PFSK-1 (cell line): ENCODE results near the gene TIMM10.
A peak's percentile ranks its signal among the peaks of the same experiment; 100 is the strongest.

Experiments
- FOXP2 ChIP-seq: optimal IDR thresholded peaks from 2 replicates; pipeline ENCODE3; 2011; ENCODE audit warnings: borderline replicate concordance, control low read depth, inconsistent platforms; ENCODE audit not compliant: insufficient read depth; ENCODE audit errors: extremely low read length, extremely low read depth
- POLR2AphosphoS5 ChIP-seq: IDR thresholded peaks from 2 replicates; pipeline ENCODE4 v1.6.1; 2012; ENCODE audit warnings: low read depth, mild to moderate bottlenecking, control low read depth, low read length, moderate library complexity
- SIN3A ChIP-seq: IDR thresholded peaks from 2 replicates; pipeline ENCODE4 v1.6.1; 2012; ENCODE audit warnings: mild to moderate bottlenecking, low read length, moderate library complexity, borderline replicate concordance; ENCODE audit not compliant: insufficient read depth
- TAF1 ChIP-seq: IDR thresholded peaks from 2 replicates; pipeline ENCODE4 v1.6.1; 2012; ENCODE audit warnings: low read length, control low read depth, borderline replicate concordance; ENCODE audit not compliant: insufficient read depth
- TF ChIP-seq, protein P1 (sequence below), 2 experiments: IDR thresholded peaks; 2 replicates each; pipeline versions ENCODE4 v1.6.1 to v1.8.0; 2011 to 2012; ENCODE audit warnings: low read depth in 2 of 2, low read length in 2 of 2, control low read depth in 1 of 2, inconsistent platforms in 1 of 2, mild to moderate bottlenecking in 1 of 2, moderate library complexity in 1 of 2; ENCODE audit not compliant: insufficient read depth in 1 of 2

Gene TIMM10

DNA sequence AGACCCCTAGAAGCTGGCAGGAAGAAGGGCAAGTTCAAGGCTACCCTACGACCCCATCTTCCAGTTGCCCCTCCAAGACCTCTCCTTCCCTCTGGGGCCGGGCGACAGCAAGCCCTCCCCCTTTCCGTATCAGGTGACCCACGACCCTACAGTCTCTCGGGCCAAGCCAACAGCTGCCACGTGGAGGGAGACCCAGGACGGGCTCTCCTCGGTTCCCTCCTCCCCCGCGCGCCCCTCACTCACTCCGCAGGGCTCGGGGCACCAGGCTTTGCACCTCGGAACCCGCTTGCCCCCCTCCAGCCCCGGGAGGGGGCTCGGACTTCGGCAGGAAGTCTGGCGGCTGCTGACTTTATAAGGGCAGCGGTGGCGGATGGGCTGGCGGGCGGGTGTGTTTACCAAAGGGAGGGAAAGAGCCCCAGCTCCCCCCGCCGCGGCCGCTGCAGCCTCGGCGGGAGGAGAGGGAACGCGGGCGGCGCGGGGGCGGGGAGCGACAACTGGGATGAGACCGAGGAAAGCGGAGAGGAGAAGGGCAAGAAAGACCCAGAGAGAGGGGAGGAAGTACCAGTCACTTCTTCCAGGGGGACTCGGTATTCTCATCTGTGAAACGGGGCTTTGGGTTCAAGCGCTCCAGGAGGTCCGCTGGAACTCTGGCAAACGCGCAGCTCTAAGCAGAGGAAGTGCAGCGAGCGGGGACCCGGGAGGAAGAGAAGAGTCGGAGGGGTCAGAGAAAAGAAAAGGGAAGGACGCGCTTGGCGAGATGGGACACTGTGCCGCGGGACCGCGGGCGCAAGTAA lies 15.8 kb downstream of the TIMM10 start:
- TF ChIP-seq, protein P1, sequence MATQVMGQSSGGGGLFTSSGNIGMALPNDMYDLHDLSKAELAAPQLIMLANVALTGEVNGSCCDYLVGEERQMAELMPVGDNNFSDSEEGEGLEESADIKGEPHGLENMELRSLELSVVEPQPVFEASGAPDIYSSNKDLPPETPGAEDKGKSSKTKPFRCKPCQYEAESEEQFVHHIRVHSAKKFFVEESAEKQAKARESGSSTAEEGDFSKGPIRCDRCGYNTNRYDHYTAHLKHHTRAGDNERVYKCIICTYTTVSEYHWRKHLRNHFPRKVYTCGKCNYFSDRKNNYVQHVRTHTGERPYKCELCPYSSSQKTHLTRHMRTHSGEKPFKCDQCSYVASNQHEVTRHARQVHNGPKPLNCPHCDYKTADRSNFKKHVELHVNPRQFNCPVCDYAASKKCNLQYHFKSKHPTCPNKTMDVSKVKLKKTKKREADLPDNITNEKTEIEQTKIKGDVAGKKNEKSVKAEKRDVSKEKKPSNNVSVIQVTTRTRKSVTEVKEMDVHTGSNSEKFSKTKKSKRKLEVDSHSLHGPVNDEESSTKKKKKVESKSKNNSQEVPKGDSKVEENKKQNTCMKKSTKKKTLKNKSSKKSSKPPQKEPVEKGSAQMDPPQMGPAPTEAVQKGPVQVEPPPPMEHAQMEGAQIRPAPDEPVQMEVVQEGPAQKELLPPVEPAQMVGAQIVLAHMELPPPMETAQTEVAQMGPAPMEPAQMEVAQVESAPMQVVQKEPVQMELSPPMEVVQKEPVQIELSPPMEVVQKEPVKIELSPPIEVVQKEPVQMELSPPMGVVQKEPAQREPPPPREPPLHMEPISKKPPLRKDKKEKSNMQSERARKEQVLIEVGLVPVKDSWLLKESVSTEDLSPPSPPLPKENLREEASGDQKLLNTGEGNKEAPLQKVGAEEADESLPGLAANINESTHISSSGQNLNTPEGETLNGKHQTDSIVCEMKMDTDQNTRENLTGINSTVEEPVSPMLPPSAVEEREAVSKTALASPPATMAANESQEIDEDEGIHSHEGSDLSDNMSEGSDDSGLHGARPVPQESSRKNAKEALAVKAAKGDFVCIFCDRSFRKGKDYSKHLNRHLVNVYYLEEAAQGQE (IDR thresholded peaks at IDR 0.05; ENCODE audit: insufficient read depth in 1 of 2, low read depth in 2 of 2, low read length in 2 of 2), result no peak
- TF ChIP-seq POLR2AphosphoS5 (no peak), FOXP2 (no peak), TAF1 (no peak), SIN3A (no peak)

DNA sequence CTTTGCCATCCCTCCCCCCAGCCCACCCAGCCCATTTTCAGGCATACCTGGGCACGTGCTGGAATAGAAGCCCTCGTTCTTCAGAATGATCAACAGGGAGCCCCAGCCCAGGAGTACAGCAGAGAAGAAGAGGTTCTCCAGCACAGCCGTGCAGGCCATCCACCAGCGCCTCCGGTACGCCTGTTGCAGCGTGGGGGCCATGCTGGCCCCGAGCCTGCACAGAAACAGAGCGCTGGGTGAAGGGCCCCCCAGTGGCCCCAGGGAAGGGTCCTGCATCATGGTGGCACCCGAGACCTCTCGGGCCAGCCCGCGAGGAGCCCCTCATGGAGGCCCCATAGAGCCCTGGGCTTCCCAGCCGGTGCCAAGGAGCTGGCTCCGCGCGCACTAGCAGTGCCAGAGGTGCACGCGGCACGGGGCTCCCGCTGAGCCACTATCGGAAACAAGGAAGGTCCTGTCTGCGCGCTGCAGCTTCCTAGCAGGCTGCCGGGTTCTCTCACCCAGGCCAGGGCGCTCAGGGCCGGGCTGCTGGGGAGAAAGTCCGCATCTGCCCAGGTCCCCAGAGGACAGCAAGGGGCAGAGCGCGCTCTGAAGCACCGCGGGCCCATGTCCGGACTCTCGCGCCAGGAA lies 16.5 kb downstream of the TIMM10 start:
- TF ChIP-seq FOXP2 (peak; percentile 11), TAF1 (no peak)

DNA sequence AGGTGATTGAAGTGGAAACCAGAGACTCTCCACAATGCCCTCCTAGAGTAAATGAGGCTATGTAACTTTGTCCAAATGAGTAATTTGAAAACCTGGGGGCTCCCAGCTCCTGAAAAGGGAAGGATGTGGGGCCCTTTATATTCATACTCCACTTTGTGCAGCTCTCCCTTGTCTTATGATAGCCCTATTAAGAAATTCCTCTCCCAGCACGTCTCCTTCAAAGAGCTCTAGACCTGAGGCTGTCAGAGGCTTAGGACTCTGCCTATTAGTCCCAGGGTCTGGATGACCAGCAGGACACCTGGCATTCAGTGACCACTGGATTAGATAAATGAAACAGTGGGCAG lies 17.1 kb downstream of the TIMM10 start:
- no peak for TF ChIP-seq FOXP2
- TF ChIP-seq, protein P1 (IDR thresholded peaks at IDR 0.05; ENCODE audit: insufficient read depth in 1 of 2, low read depth in 2 of 2, low read length in 2 of 2), result no peak
- TF ChIP-seq POLR2AphosphoS5, result no peak
- TF ChIP-seq TAF1, result no peak
- no peak for TF ChIP-seq SIN3A

DNA sequence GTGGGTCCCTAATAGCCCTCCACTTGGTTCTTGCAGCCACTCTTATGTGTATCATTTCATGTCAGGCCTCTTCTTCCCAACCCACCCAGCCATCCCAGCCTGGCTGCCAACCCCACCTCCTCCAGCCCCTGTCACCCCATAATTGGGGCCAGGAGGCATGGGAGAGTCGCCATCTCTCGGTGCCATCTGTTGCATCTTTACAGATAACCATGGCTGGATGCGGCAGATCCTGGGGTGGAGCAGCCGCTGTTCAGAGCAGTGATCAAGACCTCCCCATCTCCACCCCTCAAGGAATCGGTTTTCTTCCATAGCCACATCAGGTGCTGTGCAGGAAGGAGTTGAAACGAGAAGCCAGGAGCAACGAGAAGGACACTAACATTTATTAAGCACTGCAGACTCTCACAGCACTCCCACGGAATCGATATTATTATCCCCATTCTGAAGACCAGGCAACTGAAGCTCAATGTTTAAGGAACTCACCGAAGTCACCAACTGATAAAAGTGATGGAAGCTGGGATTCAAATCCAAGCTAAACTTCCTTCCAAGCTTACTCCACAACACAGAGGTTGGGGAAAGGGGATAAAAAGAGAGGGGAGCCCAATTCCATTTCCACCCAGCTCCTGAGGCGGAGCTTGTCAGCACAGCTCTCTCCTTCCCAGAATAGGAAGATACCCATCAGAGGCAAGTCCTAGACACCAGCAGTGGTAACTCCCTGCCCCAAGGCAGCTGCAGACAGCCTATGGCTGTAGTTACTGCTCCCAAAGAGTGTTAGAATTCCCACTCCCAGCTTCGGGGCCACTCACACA lies 17.7 kb downstream of the TIMM10 start:
- TF ChIP-seq, protein P1 (IDR thresholded peaks at IDR 0.05; ENCODE audit: insufficient read depth in 1 of 2, low read depth in 2 of 2, low read length in 2 of 2), result no peak

DNA sequence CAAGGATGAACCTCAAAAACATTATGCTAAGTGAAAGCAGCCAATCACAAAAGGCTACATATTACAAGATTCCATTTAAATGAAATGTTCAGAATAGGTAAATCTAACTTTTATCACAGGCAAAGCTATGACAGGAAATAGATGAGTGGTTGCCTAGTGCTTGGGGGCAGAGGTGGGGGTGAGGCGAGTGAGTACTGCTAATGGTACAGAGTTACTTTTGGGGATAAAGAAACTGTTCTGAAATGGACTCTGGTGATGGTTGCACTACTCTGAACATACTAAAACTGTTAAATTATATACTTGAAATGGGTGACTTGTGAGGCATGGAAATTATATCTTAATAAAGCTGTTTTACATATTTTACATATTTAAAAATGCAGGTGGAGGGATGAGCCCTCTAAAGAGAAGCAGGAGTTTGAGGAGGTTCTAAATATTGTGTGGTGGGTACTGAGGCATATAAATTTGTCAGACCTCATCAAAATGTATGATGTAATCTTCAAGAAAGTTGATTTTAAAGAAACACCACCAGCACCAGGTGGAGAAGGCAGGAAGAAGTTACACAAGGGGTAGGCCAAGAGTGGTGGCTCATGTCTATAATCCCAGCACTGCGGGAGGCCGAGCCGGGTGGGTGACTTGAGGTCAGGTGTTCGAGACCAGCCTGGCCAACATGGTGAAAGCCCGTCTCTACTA lies 18.7 kb downstream of the TIMM10 start:
- no peak for TF ChIP-seq SIN3A
- TF ChIP-seq, protein P1 (IDR thresholded peaks at IDR 0.05; ENCODE audit: insufficient read depth in 1 of 2, low read depth in 2 of 2, low read length in 2 of 2), result no peak
- TF ChIP-seq FOXP2, result no peak
- TF ChIP-seq POLR2AphosphoS5, result no peak
- no peak for TF ChIP-seq TAF1
